GM12874 (cell line): ENCODE measurements around the gene JMJD8.

Source experiments
- TF ChIP-seq, protein P1 (sequence below): IDR thresholded peaks from 2 replicates; pipeline ENCODE4 v1.5.1; 2011; ENCODE audit warnings: low read depth, mild to moderate bottlenecking, control low read depth, low read length, moderate library complexity; ENCODE audit not compliant: insufficient read depth

Gene JMJD8

DNA sequence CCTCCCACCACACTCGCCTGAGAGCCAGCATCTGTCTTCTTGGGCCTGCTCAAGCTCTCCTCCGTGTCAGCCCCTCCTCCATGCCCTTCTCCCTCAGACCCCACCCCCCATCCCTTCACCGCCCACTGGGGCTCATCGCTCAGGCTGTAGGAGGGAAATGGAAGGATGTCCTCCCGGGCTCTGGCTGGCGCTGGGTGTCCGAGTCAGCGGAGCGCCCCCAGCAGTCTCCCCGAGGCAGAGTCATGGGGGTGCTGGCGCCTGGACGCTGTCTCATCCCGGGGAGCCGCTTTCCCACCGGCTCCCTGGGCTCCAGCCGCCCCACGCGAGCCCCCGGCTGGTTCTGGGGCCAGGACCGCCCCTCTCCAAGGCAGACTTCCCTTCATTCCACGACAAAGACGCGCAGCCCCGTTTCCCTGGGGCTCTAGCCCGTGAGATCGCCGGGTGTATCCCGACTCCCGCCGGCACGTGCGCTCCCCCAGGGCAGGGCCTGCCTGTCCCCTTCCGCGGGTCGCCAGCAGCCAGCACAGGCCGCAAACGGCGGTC lies 36.4 kb upstream of the JMJD8 start:
- TF ChIP-seq, protein P1, sequence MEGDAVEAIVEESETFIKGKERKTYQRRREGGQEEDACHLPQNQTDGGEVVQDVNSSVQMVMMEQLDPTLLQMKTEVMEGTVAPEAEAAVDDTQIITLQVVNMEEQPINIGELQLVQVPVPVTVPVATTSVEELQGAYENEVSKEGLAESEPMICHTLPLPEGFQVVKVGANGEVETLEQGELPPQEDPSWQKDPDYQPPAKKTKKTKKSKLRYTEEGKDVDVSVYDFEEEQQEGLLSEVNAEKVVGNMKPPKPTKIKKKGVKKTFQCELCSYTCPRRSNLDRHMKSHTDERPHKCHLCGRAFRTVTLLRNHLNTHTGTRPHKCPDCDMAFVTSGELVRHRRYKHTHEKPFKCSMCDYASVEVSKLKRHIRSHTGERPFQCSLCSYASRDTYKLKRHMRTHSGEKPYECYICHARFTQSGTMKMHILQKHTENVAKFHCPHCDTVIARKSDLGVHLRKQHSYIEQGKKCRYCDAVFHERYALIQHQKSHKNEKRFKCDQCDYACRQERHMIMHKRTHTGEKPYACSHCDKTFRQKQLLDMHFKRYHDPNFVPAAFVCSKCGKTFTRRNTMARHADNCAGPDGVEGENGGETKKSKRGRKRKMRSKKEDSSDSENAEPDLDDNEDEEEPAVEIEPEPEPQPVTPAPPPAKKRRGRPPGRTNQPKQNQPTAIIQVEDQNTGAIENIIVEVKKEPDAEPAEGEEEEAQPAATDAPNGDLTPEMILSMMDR: peak; percentile 47

- TF ChIP-seq, protein P1: peak; percentile 22; the same call in 1 of the 2 replicates
Measured at GRCh38 chr16:719815-720446, 35.8 kb upstream of the JMJD8 start.

DNA sequence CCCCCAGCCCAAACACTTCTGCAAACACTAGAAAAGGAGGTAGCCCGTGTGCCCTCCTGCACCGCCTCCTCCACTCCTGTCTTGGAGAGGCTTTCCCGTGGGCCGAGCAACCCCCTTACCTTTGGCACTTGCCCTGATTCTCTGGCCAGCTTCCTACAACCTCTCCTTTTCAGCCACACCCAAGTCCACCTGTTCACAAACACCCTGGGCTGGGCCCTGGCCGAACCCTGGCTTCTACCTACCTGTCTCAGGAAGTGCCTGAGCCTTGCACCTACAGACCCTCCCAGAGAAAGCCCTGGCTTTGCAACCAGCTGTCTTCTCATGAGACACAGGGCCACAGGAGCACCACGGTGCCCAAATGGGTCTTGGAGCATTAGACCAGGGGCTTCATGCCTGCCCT lies 34.8 kb upstream of the JMJD8 start:
- TF ChIP-seq, protein P1: no peak

DNA sequence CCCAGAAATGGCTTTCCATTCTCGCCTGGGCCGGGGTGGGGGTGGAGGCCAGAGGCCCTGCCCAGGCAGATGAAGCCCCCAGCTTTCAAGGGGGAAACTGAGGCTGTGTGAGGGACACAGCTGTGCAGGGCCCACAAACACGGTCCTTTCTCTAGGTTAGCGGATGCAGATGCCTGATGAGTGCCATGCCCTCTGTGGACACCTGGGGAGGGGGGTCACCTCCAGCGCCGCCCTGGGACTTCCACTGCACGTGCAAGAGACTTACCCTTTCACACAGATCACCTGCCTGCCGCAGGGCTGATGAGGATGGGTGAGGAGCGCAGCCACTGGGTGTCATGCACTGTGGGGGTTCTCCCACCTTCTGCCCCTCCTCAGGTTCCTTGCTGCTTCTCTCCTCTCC lies 34.3 kb upstream of the JMJD8 start:
- TF ChIP-seq, protein P1: no peak

DNA sequence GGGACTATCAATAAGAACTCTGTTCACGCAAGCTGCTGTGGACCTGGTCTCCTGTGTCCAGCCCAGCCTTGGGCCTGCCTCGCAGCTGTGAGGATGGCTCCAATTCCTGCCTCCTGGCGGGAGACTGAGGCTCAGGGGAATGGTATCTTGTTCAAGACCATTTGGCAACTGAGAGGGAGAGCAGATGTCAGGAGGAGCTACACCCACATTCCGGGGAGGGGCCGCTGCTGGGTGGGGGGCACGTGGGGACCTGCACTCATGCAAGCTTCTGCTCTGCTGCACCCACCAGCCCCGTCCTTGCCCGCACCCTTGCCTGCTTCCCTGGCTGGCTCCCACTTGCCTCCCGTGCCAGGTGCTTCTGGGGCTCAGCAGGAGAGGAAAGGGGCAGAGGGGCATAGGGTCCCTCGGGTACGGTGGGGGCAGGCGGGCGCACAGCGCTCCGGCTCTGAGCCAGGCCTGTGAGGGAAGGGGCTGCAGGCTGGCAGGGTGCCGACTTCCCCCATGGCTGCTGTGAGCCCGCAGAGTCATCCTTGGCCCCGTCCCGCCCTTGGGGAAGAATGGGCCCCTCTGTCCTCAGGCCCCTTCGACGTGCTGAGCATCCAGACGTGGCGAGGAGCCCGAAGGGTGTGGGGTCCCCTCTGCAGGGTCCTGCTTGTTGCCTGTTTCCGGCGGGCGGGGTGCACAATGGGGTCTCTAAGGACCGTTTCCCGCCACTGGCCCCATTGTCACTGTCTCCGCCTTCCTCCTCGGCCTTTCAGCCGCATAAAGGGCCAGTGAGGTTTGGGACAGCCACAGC lies 33.5 kb upstream of the JMJD8 start:
- TF ChIP-seq, protein P1: no peak

- TF ChIP-seq, protein P1: no peak
Measured at GRCh38 chr16:716768-717325, 32.7 kb upstream of the JMJD8 start.

DNA sequence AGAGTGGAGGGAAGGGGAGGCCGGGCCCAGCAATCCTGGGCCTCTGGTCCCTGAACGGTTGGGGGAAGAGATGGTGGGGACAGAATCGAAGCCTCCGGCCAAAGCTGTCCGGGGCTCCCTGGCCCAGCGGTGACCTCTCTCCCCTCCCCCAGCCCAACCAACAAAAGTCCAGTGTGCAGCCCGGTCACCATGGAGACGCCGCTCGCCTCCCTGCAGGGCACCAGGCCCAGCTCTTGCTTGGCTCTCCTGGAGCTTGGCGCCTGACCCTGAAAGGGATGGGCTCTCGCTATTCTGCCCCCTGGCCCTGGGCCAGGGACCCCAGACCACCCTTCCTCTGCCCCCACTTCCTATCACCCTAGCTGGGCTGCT lies 32.0 kb upstream of the JMJD8 start:
- TF ChIP-seq, protein P1: no peak
